IMR-90 (cell line): ENCODE data around the gene IL18R1.

Experiments used
- BHLHE40 ChIP-seq: fragments of 150-350 bp; IDR thresholded peaks from 2 replicates; pipeline ENCODE4 v1.6.1; 2016; ENCODE audit warnings: mild to moderate bottlenecking, low read depth, low read length
- CEBPB ChIP-seq: IDR thresholded peaks from 2 replicates; pipeline ENCODE4 v1.6.1; 2012; ENCODE audit warnings: low read depth, low read length, improper control_type of control experiment
- FOS ChIP-seq: fragments of 150-350 bp; IDR thresholded peaks from 2 replicates; pipeline ENCODE4 v1.6.1; 2016; ENCODE audit warnings: low read depth, low read length
- MAFK ChIP-seq: IDR thresholded peaks from 2 replicates; pipeline ENCODE4 v1.6.1; 2012; ENCODE audit warnings: low read depth, low read length, improper control_type of control experiment
- MAZ ChIP-seq: IDR thresholded peaks from 2 replicates; pipeline ENCODE4 v1.6.1; 2012; ENCODE audit warnings: low read depth, mild to moderate bottlenecking, low read length, improper control_type of control experiment, moderate library complexity, borderline replicate concordance
- NFE2L2 ChIP-seq: fragments of 150-350 bp; IDR thresholded peaks from 2 replicates; pipeline ENCODE4 v1.6.1; 2016; ENCODE audit warnings: low read depth, mild to moderate bottlenecking, low read length
- POLR2A ChIP-seq: IDR thresholded peaks from 2 replicates; pipeline ENCODE4 v1.6.1; 2012; ENCODE audit warnings: mild to moderate bottlenecking, low read depth, low read length
- RAD21 ChIP-seq: IDR thresholded peaks from 2 replicates; pipeline ENCODE4 v1.6.1; 2012; ENCODE audit warnings: low read length, improper control_type of control experiment
- RCOR1 ChIP-seq: IDR thresholded peaks from 2 replicates; pipeline ENCODE4 v1.6.1; 2012; ENCODE audit warnings: mild to moderate bottlenecking, low read length, improper control_type of control experiment; ENCODE audit not compliant: insufficient replicate concordance
- RFX5 ChIP-seq: IDR thresholded peaks from 2 replicates; pipeline ENCODE4 v1.8.0; 2012; ENCODE audit warnings: low read depth, mild to moderate bottlenecking, low read length, moderate library complexity
- SMC3 ChIP-seq: fragments of 150-350 bp; IDR thresholded peaks from 2 replicates; pipeline ENCODE4 v1.6.1; 2016; ENCODE audit warnings: low read depth, mild to moderate bottlenecking, antibody characterized with exemption, low read length, moderate library complexity
- TF ChIP-seq, protein P1 (sequence below): conservative IDR thresholded peaks from 2 replicates; pipeline ENCODE4 v1.5.1; 2012; ENCODE audit warnings: mild to moderate bottlenecking, low read depth, low read length, improper control_type of control experiment
- TF ChIP-seq, protein P2 (sequence below): fragments of 150-350 bp; IDR thresholded peaks from 2 replicates; pipeline ENCODE4 v1.6.1; 2017; ENCODE audit warnings: mild to moderate bottlenecking, antibody characterized with exemption, low read length, low read depth

DNA sequence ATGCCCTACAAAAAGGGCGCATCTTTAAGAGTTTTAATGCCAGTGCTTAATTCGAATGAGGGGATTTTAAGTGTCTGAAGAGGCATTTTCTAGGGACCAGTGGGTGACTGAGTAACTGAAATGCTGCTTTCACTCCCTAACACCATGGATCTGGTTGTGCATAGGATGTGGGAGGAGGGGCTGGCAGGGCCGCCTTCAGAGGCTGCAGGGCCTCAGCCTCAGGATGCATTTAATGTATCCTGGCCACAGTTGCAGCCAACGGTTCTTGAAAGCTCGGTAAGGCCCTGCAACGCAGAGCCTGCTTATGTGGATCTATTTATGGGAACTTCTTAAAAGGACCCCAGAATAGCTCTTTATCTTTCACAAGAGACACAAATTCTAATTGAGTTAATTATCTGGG lies 41.6 kb downstream of the IL18R1 start:
- TF ChIP-seq MAZ, result no peak
- no peak for TF ChIP-seq RAD21
- no peak for TF ChIP-seq FOS
- TF ChIP-seq, protein P1, sequence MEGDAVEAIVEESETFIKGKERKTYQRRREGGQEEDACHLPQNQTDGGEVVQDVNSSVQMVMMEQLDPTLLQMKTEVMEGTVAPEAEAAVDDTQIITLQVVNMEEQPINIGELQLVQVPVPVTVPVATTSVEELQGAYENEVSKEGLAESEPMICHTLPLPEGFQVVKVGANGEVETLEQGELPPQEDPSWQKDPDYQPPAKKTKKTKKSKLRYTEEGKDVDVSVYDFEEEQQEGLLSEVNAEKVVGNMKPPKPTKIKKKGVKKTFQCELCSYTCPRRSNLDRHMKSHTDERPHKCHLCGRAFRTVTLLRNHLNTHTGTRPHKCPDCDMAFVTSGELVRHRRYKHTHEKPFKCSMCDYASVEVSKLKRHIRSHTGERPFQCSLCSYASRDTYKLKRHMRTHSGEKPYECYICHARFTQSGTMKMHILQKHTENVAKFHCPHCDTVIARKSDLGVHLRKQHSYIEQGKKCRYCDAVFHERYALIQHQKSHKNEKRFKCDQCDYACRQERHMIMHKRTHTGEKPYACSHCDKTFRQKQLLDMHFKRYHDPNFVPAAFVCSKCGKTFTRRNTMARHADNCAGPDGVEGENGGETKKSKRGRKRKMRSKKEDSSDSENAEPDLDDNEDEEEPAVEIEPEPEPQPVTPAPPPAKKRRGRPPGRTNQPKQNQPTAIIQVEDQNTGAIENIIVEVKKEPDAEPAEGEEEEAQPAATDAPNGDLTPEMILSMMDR, result no peak
- no peak for TF ChIP-seq RFX5
- no peak for TF ChIP-seq BHLHE40
- TF ChIP-seq, protein P2, sequence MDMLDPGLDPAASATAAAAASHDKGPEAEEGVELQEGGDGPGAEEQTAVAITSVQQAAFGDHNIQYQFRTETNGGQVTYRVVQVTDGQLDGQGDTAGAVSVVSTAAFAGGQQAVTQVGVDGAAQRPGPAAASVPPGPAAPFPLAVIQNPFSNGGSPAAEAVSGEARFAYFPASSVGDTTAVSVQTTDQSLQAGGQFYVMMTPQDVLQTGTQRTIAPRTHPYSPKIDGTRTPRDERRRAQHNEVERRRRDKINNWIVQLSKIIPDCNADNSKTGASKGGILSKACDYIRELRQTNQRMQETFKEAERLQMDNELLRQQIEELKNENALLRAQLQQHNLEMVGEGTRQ, result no peak
- no peak for TF ChIP-seq POLR2A
- no peak for TF ChIP-seq RCOR1
- no peak for TF ChIP-seq SMC3
- TF ChIP-seq MAFK, result no peak
- TF ChIP-seq CEBPB, result no peak
- no peak for TF ChIP-seq NFE2L2
